Suppressor macrophage treated with lipopolysaccharide for 1 hour (primary cell): ENCODE data around the gene FBLN5.
"Not testable (repeated sequence)": the region's sequence is repeated elsewhere in the genome, so short reads cannot be mapped to it uniquely, and the experiment has no call there.

Experiments used
- DNase-seq, 3 donors: peaks; one replicate each; pipeline ENCODE4 v3.0.0-alpha.2; 2020 to 2022

Gene FBLN5

GRCh38 chr14:91882776-91883175 lies 64.7 kb downstream of the FBLN5 start:
- no peak for DNase-seq

GRCh38 chr14:91882369-91882768 lies 65.1 kb downstream of the FBLN5 start:
- DNase-seq: no peak

DNA sequence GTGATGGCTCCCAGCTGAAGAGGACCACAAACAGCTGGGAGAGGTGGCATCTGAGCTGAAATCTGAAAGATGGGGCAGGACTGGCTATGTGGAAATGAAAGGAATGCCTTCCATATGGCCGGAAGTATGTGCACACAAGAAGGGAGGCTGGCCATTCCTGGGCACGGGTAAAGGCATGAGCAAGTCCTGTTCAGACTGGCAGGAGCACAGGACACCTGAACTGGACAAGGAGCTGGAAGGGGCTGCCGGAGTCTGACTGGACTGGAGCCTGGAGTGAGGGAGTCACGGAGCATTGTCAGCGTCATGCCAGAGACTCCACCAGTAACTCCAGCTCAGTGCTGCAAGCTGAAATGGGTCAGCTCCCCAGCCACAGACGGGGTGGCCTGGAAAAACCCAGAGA lies 68.3 kb downstream of the FBLN5 start:
- DNase-seq: no peak

DNA sequence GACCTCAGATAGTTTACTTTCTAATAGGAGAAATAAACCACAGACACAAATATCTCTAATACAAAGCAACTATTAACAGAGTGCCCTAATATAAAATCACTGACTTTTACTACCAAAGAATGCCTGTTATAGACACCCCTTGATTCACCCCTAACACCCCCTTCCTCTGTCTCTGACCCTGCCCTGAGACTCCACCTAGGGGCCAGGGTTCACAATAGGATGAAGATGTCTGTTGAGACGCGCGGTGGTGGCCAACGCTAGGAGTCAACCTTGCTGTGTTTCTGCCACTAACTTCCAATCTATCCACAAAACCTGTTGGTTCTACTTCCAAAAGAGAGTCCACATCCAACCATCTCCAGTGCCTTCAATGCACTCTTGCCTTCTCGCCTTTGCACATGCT lies 69.2 kb downstream of the FBLN5 start:
- DNase-seq: no peak

- DNase-seq: no peak
Measured at GRCh38 chr14:91877376-91877915, 70.0 kb downstream of the FBLN5 start.

- DNase-seq: no peak
Measured at GRCh38 chr14:91876492-91876891, 71.0 kb downstream of the FBLN5 start.

- no peak for DNase-seq
Measured at GRCh38 chr14:91875525-91876286, 71.8 kb downstream of the FBLN5 start.

GRCh38 chr14:91873471-91874415 lies 73.8 kb downstream of the FBLN5 start:
- no peak for DNase-seq

GRCh38 chr14:91872517-91873470 lies 74.7 kb downstream of the FBLN5 start:
- DNase-seq: peak; percentile 37 to 50 (median 40)

DNA sequence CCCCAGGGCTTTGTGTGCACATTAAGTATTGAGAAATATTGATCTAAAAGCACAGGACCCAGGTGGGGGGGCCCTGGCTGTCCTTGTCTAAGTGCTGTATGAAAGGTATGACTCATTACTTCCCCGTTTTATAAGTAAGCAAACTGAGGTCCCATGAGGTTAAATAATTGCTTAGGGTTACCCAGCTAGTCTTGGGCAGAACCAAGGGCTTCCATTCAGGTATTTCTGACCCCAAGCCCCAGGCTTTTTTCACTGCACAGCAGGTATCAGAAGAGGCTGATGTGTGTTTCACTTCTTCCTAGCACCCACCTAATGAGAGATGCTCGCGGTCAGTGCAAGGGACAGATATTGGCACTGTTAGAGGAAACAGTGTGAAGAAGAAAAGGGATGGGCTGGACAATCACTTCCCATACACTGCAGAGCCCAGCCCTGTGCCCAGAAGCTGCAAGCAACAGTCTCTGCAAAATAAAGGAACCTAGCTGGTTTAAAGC lies 75.4 kb downstream of the FBLN5 start:
- DNase-seq: peak; percentile 39 to 42 (median 40)

GRCh38 chr14:91871401-91871800 lies 76.1 kb downstream of the FBLN5 start:
- DNase-seq: not testable (repeated sequence)

GRCh38 chr14:91870890-91871289 lies 76.6 kb downstream of the FBLN5 start:
- DNase-seq: no peak

- no peak for DNase-seq
Measured at GRCh38 chr14:91870001-91870400, 77.5 kb downstream of the FBLN5 start.

- no peak for DNase-seq
Measured at GRCh38 chr14:91869556-91869955, 77.9 kb downstream of the FBLN5 start.

DNA sequence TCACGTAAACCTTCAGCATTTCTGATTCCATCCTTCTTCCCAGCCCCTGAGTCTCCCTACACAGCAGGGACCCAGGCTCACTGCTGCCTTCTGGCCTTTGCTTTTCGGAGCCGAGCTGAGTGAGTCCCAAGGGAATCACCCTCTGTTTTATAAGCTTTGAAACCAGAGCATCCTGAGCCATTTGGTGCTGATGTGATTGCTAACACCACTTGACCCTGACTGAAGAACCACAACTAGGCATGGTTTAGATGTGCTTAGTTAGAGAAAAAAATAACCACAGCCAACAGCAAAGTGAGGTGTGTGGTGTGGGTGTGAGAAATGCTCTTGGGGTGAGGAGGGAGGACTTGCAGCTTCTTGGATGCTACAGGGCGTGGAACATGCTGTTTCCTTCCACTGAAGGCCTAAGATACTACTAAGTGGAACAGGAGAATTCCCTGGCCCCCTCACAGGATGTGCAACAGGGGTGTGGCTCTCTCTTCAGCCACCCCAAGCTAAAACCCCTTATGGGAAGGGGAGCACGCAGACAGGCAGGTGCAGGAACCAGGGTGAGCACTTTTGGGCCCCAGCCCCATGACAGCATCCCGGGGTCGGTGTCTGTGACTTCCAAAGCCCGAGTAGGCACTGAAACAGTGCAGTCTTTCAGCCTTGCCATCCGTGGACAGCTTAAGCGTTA lies 80.0 kb downstream of the FBLN5 start, which contains the start of gene TC2N:
Gene TC2N (minus strand): TSS at position 221 of the 673 bp plus-strand sequence. CDS start 53,767 bp downstream, outside the sequence.
- DNase-seq: no peak

GRCh38 chr14:91866511-91867295 lies 80.8 kb downstream of the FBLN5 start:
- no peak for DNase-seq

DNA sequence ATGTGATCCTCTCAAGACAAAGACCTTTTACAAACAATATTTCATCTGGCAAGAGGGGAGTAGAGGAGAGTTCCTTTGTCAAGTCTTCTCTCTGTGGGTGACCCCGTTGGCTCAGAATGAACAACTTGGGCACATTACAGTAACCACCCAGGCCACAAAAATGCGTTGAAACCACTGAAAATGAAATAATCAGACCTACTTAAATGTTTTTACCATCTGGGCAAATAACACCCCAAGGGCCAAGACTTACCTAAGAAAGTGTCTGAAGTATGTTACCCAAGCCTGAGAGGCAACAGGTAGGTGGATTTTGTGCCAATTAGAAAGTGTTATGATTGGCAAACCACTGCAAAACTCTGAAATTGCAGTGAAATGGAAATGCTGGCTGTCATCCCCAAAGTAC lies 81.4 kb downstream of the FBLN5 start:
- DNase-seq: no peak

DNA sequence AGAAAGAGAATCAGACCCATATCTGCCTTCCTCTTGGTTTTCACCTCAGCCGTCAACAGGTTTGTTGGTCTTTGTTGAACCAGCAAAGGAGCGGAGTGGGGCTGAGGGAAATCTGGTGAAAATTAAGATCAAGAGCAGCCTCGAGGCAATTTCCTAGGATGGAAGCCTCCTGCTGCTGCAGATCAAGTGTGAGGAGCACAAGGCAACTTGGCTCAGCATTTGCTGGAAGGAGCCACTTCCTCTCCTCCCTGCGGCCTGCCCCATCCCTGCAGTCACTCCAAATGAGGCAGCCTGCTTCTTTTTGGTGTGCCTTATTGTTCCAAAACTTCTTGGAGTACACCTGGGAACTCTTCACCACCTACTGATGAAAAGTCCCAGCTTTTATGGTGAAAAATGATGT lies 85.1 kb downstream of the FBLN5 start:
- DNase-seq: peak in 1 of 3 donors; percentile 8

GRCh38 chr14:91861091-91861490 lies 86.4 kb downstream of the FBLN5 start:
- DNase-seq: no peak

GRCh38 chr14:91860238-91860637 lies 87.3 kb downstream of the FBLN5 start:
- DNase-seq: no peak
